Psoas muscle (tissue), 8 donors: Measurements from ENCODE around the gene ASCC2. TPM values are rescaled to one million over a fixed set of nuclear protein-coding genes. Genes with fewer than 3 reads are reported as not detected.
A peak's percentile ranks its signal among the peaks of the same experiment; 100 is the strongest.

ENCODE experiments used
- ATAC-seq, 4 donors: fragments of 200-7000 bp; cut with Tn5 transposase; one replicate each; pipeline ENCODE4 v1.9.1; 2020; ENCODE audit warnings: moderate library complexity in 3 of 4, mild to moderate bottlenecking in 2 of 4
- DNase-seq, 2 donors: peaks; one replicate each; pipeline ENCODE4 v3.0.0-alpha.2; 2020
- H3K27ac ChIP-seq: fragments of 200-600 bp; one replicate; pipeline ENCODE4 v1.8.0; 2022
- H3K27me3 ChIP-seq, 3 donors: fragments of 200-600 bp in 1 of 3; one replicate each; pipeline versions ENCODE4 v1.6.1 to v1.8.0; 2013 to 2022; ENCODE audit warnings: low read length in 2 of 3, mild to moderate bottlenecking in 2 of 3, moderate library complexity in 1 of 3; ENCODE audit not compliant: insufficient read depth in 3 of 3
- H3K36me3 ChIP-seq, 2 donors: fragments of 200-600 bp in 1 of 2; one replicate each; pipeline versions ENCODE4 v1.6.1 to v1.8.0; 2013 to 2022; ENCODE audit warnings: low read depth in 1 of 2, mild to moderate bottlenecking in 1 of 2, moderate library complexity in 1 of 2; ENCODE audit not compliant: insufficient read depth in 1 of 2
- H3K4me1 ChIP-seq: fragments of 200-600 bp; one replicate; pipeline ENCODE4 v1.8.0; 2022
- H3K4me3 ChIP-seq: fragments of 200-600 bp; one replicate; pipeline ENCODE4 v1.8.0; 2022; ENCODE audit warnings: mild to moderate bottlenecking
- H3K9me3 ChIP-seq: fragments of 200-600 bp; one replicate; pipeline ENCODE4 v1.8.0; 2022
- WGBS, 3 donors: extraction: QIAGEN DNeasy Blood & Tissue Kit; methylation state at CpG; one replicate each; pipeline versions ENCODE4 v1.1.6 to v1.1.7; 2013; 5-methylcytosine and 5-hydroxymethylcytosine counted together
- intact Hi-C, 2 donors: fragments of 100-400 bp; cut with DNase I; formaldehyde crosslinking; loops; one replicate each; pipeline versions ENCODE4 v1.11.0 to v1.14.2; 2022
- polyA plus RNA-seq, 3 donors: library from polyadenylated mRNA; stranded (reverse); fragments of 200-250 nt; gene quantifications; one replicate each; pipeline ENCODE4 v1.2.3, GENCODE V29; 2013
- total RNA-seq, 4 donors: library from RNA; stranded (reverse); fragmentation: NEBNext Ultra II Directional in 2 of 4; extraction: Animal tissue kit (Norgen Biotek cat#: 25700) in 2 of 4; gene quantifications; one replicate each; pipeline versions ENCODE4 v1.2.1 to v1.2.4, GENCODE V29; 2021 to 2023
- TF ChIP-seq, protein P1 (sequence below): fragments of 200-600 bp; IDR thresholded peaks from one replicate; pipeline ENCODE4 v1.8.0; 2022; ENCODE audit warnings: antibody characterized with exemption
- donor health status: healthy with polysubstance abuse.
- donor health status: DM: no; HTN: no; CAD: no; lungs with moderate emphysema.
- donor health status: Bipolar disorder and iron deficiency.
- donor health status: healthy.
- donor health status: DM: yes; HTN: yes; CAD: no.
- donor health status: DM: no; HTN: no; CAD: no.
- donor health status: DM: no; HTN: no; CAD: no.
- donor health status: DM: yes; HTN: yes; CAD: no.

Gene ASCC2
- total and polyA plus RNA-seq, 7 donors, result 45.7 to 58.6 (median 47.1) TPM

- DNase-seq, result no peak
- Histone ChIP-seq H3K4me3 (no peak overlapping the region), H3K27ac (peak overlapping the region; percentile 36), H3K9me3 (no peaks in the 10 kb centered on the region), H3K4me1 (no peaks in the 10 kb centered on the region), H3K36me3 (no peaks in the 10 kb centered on the region), H3K27me3 (no peaks in the 10 kb centered on the region)
- ATAC-seq, result peak in 2 of 4 donors; percentile 42 to 60
- intact Hi-C loops, result no loop called here
- 51 to 60% (median 55%) methylated on average over 3 of the region's 3 CpGs for WGBS, 3 donors
- TF ChIP-seq, protein P1, sequence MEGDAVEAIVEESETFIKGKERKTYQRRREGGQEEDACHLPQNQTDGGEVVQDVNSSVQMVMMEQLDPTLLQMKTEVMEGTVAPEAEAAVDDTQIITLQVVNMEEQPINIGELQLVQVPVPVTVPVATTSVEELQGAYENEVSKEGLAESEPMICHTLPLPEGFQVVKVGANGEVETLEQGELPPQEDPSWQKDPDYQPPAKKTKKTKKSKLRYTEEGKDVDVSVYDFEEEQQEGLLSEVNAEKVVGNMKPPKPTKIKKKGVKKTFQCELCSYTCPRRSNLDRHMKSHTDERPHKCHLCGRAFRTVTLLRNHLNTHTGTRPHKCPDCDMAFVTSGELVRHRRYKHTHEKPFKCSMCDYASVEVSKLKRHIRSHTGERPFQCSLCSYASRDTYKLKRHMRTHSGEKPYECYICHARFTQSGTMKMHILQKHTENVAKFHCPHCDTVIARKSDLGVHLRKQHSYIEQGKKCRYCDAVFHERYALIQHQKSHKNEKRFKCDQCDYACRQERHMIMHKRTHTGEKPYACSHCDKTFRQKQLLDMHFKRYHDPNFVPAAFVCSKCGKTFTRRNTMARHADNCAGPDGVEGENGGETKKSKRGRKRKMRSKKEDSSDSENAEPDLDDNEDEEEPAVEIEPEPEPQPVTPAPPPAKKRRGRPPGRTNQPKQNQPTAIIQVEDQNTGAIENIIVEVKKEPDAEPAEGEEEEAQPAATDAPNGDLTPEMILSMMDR, result no peak
These were observed 10.0 kb upstream of the ASCC2 start for GRCh38 chr22:29848111-29848510.

GRCh38 chr22:29846290-29846689 lies 8.2 kb upstream of the ASCC2 start:
- no peak for DNase-seq
- Histone ChIP-seq H3K27me3 (no peaks in the 10 kb centered on the region), H3K4me1 (no peaks in the 10 kb centered on the region), H3K4me3 (no peak overlapping the region), H3K27ac (no peak overlapping the region), H3K9me3 (no peaks in the 10 kb centered on the region), H3K36me3 (no peaks in the 10 kb centered on the region)
- TF ChIP-seq, protein P1, result no peak
- WGBS, 3 donors, result 89 to 98% (median 91%) methylated on average over 2 of the region's 2 CpGs
- intact Hi-C loops, result no loop called here
- no peak for ATAC-seq

DNA sequence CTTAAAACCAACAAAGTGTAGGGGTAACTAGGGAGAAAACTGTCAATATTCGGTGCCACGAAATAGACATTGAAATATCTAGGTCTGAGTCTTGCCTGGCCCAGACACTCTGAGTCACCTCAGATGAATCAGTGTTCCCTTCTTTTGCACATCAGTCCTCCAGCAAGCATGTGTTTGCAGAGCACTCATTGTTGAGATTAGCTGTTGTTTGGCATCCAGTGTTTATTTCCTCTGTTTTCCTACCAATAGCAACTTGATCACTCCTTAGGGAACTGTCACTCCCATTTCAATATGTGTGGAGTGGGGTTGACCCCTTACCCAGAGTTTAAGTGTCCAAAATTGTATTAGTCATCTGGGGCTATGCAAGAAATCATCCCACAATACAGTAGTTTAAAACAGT lies 4.7 kb upstream of the ASCC2 start:
- peak overlapping the region; percentile 38 for H3K27ac ChIP-seq
- WGBS, 3 donors, result 63 to 79% (median 68%) methylated on average over 2 of the region's 2 CpGs
- intact Hi-C loops, result no loop called here
- no peaks in the 10 kb centered on the region for H3K36me3 ChIP-seq
- no peaks in the 10 kb centered on the region for H3K9me3 ChIP-seq
- ATAC-seq, result peak in 3 of 4 donors; percentile 24 to 48 (median 27)
- H3K4me1 ChIP-seq, result peaks cover 3% of the 10 kb centered on the region
- TF ChIP-seq, protein P1, result no peak
- H3K4me3 ChIP-seq, result no peak overlapping the region
- DNase-seq, result no peak
- no peaks in the 10 kb centered on the region for H3K27me3 ChIP-seq

GRCh38 chr22:29842172-29842571 lies 4.1 kb upstream of the ASCC2 start:
- H3K4me3 ChIP-seq, result no peak overlapping the region
- peaks cover 6% of the 10 kb centered on the region for H3K4me1 ChIP-seq
- TF ChIP-seq, protein P1, result no peak
- WGBS, 3 donors, result 78 to 87% (median 83%) methylated on average over 2 of the region's 2 CpGs
- H3K36me3 ChIP-seq, result no peaks in the 10 kb centered on the region
- peak overlapping the region; percentile 38 for H3K27ac ChIP-seq
- no peaks in the 10 kb centered on the region for H3K9me3 ChIP-seq
- intact Hi-C loops, result no loop called here
- ATAC-seq (no peak), DNase-seq (no peak)
- no peaks in the 10 kb centered on the region for H3K27me3 ChIP-seq

GRCh38 chr22:29840498-29840897 lies 2.4 kb upstream of the ASCC2 start:
- intact Hi-C loops, result no loop called here
- no peak overlapping the region for H3K27ac ChIP-seq

More at GRCh38 chr22:29840498-29840897, 2.4 kb upstream of the ASCC2 start:
- TF ChIP-seq, protein P1, result no peak
- Histone ChIP-seq H3K4me1 (peaks cover 16% of the 10 kb centered on the region), H3K27me3 (no peaks in the 10 kb centered on the region), H3K9me3 (no peaks in the 10 kb centered on the region), H3K4me3 (no peak overlapping the region), H3K36me3 (peaks cover 0 to 7% of the 10 kb centered on the region in 2 donors)
- DNase-seq, result no peak
- no peak for ATAC-seq
